ENCODE results near the gene MRPS15. TPM values are rescaled to one million over a fixed set of nuclear protein-coding genes. Genes with fewer than 3 reads are reported as not detected.

Gene MRPS15
- total and polyA plus RNA-seq, 2 of the 13 experiments (the other 11 are each of a cell fraction or from before 2014, with no cell fraction given): 59.0 to 113 TPM

DNA sequence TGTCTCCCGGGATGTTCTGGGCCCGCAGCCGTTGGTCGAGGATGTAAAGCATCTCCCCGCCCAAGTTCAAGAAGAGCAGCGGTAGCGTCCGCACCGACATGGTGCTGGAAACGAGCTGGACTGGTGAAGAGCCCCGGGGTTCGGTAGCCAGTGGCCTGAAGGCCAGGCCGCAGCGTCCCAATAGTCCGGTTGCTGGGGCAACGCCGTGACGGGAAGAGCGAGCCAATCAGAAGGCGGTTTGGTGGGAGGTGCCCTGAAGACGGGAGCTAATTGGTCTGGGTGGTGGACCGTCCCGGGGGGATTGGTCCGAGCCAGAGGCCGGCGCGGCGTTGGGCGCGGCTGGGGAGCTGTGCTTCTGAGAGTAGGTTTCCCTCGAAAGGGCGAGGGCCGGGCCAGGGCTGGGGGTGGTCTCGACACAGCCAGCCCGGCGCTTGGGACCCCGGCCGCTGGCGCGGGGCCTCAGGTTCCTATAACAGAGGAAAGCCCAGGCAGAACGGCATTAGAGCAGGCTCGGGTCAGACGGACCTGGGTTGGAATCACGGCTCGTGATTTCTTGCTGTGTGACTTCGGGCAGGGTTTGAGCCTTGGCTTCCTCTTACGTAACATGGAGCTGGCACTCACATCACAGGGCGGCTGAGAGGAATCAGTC, 13.8 kb downstream of the MRPS15 start, which contains the start of gene OSCP1 (continued):
- TF ChIP-seq, protein P1, sequence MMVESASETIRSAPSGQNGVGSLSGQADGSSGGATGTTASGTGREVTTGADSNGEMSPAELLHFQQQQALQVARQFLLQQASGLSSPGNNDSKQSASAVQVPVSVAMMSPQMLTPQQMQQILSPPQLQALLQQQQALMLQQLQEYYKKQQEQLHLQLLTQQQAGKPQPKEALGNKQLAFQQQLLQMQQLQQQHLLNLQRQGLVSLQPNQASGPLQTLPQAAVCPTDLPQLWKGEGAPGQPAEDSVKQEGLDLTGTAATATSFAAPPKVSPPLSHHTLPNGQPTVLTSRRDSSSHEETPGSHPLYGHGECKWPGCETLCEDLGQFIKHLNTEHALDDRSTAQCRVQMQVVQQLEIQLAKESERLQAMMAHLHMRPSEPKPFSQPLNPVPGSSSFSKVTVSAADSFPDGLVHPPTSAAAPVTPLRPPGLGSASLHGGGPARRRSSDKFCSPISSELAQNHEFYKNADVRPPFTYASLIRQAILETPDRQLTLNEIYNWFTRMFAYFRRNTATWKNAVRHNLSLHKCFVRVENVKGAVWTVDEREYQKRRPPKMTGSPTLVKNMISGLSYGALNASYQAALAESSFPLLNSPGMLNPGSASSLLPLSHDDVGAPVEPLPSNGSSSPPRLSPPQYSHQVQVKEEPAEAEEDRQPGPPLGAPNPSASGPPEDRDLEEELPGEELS (CRISPR knock-in tag; IDR thresholded peaks at IDR 0.05): no peak
- TF ChIP-seq POLR2A (IDR thresholded peaks at IDR 0.05; ENCODE audit: insufficient read depth in 1 of 2, low read depth in 2 of 2, low read length in 2 of 2): peak in 1 of 2 experiments; percentile 65; a peak in 2 of 4 replicates
- no peak for TF ChIP-seq ZNF839 (CRISPR knock-in tag; IDR thresholded peaks at IDR 0.05; ENCODE audit: borderline replicate concordance)
- TF ChIP-seq, protein P2, sequence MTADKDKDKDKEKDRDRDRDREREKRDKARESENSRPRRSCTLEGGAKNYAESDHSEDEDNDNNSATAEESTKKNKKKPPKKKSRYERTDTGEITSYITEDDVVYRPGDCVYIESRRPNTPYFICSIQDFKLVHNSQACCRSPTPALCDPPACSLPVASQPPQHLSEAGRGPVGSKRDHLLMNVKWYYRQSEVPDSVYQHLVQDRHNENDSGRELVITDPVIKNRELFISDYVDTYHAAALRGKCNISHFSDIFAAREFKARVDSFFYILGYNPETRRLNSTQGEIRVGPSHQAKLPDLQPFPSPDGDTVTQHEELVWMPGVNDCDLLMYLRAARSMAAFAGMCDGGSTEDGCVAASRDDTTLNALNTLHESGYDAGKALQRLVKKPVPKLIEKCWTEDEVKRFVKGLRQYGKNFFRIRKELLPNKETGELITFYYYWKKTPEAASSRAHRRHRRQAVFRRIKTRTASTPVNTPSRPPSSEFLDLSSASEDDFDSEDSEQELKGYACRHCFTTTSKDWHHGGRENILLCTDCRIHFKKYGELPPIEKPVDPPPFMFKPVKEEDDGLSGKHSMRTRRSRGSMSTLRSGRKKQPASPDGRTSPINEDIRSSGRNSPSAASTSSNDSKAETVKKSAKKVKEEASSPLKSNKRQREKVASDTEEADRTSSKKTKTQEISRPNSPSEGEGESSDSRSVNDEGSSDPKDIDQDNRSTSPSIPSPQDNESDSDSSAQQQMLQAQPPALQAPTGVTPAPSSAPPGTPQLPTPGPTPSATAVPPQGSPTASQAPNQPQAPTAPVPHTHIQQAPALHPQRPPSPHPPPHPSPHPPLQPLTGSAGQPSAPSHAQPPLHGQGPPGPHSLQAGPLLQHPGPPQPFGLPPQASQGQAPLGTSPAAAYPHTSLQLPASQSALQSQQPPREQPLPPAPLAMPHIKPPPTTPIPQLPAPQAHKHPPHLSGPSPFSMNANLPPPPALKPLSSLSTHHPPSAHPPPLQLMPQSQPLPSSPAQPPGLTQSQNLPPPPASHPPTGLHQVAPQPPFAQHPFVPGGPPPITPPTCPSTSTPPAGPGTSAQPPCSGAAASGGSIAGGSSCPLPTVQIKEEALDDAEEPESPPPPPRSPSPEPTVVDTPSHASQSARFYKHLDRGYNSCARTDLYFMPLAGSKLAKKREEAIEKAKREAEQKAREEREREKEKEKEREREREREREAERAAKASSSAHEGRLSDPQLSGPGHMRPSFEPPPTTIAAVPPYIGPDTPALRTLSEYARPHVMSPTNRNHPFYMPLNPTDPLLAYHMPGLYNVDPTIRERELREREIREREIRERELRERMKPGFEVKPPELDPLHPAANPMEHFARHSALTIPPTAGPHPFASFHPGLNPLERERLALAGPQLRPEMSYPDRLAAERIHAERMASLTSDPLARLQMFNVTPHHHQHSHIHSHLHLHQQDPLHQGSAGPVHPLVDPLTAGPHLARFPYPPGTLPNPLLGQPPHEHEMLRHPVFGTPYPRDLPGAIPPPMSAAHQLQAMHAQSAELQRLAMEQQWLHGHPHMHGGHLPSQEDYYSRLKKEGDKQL (CRISPR knock-in tag; IDR thresholded peaks at IDR 0.05; ENCODE audit: low read depth): no peak
- peak; percentile 79 for TF ChIP-seq POLR2G (IDR thresholded peaks at IDR 0.05; ENCODE audit: low read depth, low read length)
- TF ChIP-seq ATAD3A (CRISPR knock-in tag; IDR thresholded peaks at IDR 0.05): no peak
- TF ChIP-seq, protein P3, sequence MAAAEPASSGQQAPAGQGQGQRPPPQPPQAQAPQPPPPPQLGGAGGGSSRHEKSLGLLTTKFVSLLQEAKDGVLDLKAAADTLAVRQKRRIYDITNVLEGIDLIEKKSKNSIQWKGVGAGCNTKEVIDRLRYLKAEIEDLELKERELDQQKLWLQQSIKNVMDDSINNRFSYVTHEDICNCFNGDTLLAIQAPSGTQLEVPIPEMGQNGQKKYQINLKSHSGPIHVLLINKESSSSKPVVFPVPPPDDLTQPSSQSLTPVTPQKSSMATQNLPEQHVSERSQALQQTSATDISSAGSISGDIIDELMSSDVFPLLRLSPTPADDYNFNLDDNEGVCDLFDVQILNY (CRISPR knock-in tag; conservative IDR thresholded peaks at IDR 0.05): no peak
- peak; percentile 71; the same call in 1 of the 2 replicates for TF ChIP-seq GZF1 (CRISPR knock-in tag; IDR thresholded peaks at IDR 0.05)
- peak; percentile 59; the same call in 1 of the 2 replicates for TF ChIP-seq ZNF350 (CRISPR knock-in tag; IDR thresholded peaks at IDR 0.05; ENCODE audit: borderline replicate concordance, low read depth)
- TF ChIP-seq, protein P4, sequence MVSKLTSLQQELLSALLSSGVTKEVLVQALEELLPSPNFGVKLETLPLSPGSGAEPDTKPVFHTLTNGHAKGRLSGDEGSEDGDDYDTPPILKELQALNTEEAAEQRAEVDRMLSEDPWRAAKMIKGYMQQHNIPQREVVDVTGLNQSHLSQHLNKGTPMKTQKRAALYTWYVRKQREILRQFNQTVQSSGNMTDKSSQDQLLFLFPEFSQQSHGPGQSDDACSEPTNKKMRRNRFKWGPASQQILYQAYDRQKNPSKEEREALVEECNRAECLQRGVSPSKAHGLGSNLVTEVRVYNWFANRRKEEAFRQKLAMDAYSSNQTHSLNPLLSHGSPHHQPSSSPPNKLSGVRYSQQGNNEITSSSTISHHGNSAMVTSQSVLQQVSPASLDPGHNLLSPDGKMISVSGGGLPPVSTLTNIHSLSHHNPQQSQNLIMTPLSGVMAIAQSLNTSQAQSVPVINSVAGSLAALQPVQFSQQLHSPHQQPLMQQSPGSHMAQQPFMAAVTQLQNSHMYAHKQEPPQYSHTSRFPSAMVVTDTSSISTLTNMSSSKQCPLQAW (CRISPR knock-in tag; IDR thresholded peaks at IDR 0.05): peak; percentile 56
- no peak for TF ChIP-seq TBL1XR1 (IDR thresholded peaks at IDR 0.05; ENCODE audit: borderline replicate concordance, low read length, partially characterized antibody)
- TF ChIP-seq SPEN (CRISPR knock-in tag; IDR thresholded peaks at IDR 0.05; ENCODE audit: low read depth): no peak
- TF ChIP-seq ISL2 (CRISPR knock-in tag; IDR thresholded peaks at IDR 0.05): no peak
- TF ChIP-seq CENPX (CRISPR knock-in tag; IDR thresholded peaks at IDR 0.05): no peak
- TF ChIP-seq, protein P5, sequence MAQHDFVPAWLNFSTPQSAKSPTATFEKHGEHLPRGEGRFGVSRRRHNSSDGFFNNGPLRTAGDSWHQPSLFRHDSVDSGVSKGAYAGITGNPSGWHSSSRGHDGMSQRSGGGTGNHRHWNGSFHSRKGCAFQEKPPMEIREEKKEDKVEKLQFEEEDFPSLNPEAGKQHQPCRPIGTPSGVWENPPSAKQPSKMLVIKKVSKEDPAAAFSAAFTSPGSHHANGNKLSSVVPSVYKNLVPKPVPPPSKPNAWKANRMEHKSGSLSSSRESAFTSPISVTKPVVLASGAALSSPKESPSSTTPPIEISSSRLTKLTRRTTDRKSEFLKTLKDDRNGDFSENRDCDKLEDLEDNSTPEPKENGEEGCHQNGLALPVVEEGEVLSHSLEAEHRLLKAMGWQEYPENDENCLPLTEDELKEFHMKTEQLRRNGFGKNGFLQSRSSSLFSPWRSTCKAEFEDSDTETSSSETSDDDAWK (CRISPR knock-in tag; IDR thresholded peaks at IDR 0.05): no peak
- TF ChIP-seq, protein P6, sequence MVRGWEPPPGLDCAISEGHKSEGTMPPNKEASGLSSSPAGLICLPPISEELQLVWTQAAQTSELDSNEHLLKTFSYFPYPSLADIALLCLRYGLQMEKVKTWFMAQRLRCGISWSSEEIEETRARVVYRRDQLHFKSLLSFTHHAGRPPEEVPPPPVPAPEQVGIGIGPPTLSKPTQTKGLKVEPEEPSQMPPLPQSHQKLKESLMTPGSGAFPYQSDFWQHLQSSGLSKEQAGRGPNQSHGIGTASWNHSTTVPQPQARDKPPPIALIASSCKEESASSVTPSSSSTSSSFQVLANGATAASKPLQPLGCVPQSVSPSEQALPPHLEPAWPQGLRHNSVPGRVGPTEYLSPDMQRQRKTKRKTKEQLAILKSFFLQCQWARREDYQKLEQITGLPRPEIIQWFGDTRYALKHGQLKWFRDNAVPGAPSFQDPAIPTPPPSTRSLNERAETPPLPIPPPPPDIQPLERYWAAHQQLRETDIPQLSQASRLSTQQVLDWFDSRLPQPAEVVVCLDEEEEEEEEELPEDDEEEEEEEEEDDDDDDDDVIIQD (CRISPR knock-in tag; IDR thresholded peaks at IDR 0.05; ENCODE audit: low read depth): no peak

Measured in HepG2 (cell line).